HG03135 (cell line): ENCODE results near the gene PDGFC.

Source experiments
- ATAC-seq: cut with Tn5 transposase; IDR thresholded peaks from one replicate; pipeline ENCODE4 v1.9.1; 2021; ENCODE audit warnings: mild to moderate bottlenecking, moderate library complexity; ENCODE audit not compliant: unreplicated experiment

PDGFC gene

DNA sequence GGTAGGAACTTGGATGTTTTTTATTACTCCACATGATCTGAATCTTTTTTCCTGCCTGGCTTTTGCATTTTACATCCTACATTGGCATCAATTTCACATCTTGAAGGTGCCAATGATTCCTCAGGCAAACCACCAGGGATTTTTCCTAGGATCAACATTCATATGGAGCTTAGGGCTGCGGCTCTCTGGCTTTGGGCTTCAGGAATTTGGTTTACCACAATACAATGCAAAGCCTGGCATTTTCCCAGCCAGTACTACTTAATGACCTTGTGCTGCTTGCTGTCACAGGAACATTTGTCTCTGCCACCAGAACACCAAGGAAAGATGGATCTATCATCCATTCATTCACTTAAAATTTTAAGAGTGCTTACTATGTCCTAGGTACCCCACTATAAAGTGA is 180.7 kb downstream of the PDGFC start:
- no peak for ATAC-seq

DNA sequence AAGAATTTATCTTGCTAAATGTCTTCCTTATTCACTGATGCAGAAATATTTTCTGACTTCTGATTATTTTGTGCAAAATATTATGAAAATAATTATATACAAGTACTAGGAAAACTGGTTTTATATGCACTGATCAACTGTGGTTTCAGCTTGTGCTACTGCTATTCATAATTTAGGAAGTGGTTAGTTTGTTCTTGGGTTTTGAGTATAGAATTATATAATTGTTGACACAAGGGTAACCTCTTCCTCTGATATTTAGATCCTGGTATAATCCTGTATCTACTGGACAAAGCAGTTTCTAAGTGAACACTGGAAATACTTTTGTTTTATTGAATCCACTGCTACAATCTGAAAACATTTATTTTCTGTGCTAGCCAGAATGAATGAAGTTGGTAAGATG is 182.8 kb downstream of the PDGFC start:
- no peak for ATAC-seq

DNA sequence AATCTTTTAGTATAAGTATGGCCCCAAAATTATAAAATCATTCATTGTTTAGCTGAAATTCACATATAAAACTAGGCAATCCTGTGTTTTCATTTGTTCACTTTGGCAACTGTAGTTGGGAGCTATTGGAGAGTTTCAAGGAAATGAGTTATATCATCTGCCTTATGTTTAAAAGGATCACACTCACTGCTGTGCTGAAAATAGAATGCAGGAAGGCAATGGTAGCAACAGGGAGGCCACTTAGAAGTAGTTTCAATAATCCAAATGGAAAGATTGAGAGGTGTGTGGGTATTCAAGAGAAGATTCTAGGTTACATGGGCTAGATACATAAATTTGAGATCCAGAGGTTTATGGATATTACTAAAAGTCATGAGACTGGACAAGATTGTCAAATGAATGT is 184.9 kb downstream of the PDGFC start:
- no peak for ATAC-seq

DNA sequence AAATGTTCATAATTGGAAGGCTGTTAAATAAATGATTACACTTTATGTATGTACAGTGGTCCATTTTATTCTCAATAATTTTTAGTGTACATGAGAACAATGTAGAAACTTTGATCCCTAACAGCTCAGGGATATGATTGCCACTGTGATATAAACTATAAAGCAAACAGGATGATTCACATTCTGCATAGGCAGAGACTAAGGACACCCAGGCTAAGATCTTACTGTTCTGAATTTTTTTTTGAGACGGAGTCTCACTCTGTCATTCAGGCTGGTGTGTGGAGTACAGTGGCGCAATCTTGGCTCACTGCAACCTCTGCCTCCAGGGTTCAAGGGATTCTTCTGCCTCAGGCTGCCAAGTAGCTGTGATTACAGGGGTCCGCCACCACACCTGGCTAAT is 186.6 kb downstream of the PDGFC start:
- ATAC-seq, result no peak

DNA sequence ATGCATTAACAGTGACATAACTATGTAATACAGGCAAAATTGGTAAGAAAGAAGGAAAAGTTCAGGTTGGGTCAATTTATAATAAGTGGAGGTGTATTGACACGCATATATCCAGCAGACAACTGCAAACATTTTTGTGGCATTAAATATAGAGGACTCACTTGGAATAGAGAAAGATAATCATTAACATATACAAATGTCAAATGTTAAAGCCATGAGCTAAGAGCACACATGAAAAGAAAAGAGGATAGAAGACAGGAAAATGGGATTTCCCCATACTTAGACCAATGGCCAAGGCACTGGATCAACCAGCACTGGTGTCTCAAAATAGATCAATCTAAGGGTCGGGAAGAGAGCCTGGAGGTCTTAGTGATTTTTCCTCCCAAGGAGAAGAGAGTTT is 187.6 kb downstream of the PDGFC start:
- ATAC-seq, result no peak

DNA sequence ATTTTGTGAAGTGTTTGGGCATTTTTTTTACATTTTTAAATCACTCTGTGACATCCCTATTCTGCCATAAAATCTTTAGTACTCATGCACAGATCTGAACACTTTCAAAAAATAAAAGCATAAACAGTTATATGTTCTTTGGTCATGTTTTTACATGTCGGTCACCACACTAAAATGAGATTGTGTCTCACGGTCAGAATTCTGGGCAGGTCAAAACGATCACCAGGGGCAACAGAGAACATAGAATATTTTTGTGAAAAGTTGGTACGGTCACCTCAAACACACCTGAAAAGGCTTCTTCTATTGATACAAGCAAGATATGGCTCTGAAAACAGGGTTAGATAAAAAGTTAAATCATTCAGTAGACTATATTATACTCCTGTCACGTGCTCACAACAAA is 189.1 kb downstream of the PDGFC start:
- no peak for ATAC-seq

DNA sequence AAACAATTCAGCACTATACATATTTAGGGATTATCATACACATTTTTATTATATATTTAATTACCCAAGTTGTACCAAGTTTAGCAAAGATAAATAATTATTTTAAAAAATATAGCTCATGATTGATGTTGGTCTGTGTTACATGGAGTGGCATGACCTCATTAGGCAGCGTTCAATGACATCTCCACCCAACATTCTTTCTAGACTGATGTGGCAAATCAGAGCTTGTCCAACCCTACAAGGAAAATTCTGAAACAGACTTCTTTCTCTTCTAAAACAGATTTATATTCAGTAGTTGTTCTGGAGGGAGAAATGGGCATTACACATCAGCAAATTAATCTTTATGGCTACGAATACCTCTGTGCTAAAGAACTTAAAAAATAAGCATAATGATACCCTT is 189.7 kb downstream of the PDGFC start:
- ATAC-seq, result no peak

DNA sequence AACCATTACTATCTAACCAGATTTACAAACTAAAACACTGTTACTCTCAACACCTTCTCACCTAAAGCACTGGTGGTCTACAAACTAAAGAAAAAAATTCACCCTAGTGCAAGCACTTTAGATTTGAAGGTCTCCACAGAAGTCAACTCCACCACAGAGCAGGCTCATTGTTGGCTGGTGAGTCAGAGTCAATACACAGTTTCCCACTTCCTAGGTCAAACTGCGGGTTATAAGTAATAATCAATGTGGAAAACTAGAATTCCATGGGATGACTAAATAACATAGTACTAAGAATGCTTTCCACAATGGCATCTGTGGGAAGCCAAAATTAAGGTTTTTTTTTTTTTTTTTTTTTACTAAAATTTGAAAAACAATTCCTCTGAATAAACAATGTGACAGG is 191.8 kb downstream of the PDGFC start:
- ATAC-seq, result no peak

DNA sequence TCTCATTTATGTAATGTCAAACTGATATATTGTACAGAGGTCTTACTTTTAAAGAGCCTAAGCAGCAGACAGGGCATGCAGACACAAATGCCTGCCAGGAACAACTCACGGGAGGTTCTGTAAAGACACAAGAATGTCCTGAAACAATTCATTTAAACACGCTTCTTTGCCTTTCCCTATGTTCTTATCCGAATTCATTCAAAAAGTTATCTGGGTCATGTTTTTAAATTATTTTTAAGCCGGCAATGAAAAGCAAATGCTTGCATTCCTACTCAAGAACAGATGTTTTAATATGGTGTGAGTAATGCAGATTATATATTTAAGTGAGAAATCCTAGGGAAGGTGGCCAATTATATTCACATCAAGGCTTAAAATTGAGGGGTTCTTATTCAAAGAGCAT is 192.6 kb downstream of the PDGFC start:
- ATAC-seq, result no peak

DNA sequence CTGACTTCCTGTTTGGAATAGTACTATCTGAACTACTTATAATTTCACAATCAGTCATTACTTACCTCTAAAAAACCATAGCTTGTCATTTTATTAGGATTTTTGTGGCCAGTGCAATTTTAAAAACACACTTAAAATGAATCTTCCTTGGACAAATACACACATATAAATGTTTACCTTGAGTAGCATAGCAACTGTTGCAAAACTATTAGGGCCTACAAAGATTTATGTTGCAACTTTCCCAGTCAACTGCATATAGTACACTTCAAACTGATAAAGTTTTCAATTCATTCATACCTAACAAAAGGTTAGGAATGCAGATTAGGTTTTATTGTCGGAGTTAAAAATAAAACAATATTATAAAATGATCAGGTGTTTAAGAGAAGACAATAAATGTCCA is 193.0 kb downstream of the PDGFC start:
- ATAC-seq, result no peak

DNA sequence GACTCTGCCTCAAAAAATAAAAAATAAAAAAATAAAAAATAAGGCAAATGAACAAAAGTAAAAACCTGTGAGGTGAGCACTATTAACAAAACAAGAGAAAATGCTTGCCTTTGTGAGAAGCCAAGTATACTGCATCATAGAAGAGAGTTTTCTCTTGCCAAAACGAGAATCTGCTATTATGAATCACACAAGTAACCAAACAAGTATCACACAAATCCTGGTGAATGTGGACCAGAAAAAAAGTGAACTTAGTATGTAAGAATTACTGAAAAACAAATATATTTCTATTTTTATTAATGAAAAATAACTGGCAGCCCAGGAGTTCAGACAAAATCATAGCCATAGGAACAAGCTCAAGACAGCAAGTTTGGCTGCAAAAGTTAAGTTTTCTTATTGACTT is 193.5 kb downstream of the PDGFC start:
- no peak for ATAC-seq

DNA sequence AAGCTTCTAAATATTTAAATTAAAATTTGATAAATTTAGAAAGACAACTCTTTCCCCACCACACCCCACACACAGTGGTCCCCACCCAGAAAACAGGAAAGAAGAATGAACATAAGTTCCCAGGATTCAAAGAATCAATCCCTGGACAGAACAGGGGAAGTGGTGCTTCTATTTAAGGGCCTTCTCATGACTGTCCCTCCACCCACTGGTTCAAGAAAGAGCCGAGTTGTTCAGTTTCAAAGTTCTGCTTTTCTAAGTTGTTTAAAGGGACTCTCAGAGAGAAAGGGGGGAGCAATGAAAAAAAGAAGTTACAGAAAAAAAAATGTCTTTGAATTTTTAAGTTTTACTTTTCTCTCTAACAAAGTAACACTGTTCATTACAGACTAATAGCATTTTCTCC is 195.8 kb downstream of the PDGFC start:
- ATAC-seq, result no peak

DNA sequence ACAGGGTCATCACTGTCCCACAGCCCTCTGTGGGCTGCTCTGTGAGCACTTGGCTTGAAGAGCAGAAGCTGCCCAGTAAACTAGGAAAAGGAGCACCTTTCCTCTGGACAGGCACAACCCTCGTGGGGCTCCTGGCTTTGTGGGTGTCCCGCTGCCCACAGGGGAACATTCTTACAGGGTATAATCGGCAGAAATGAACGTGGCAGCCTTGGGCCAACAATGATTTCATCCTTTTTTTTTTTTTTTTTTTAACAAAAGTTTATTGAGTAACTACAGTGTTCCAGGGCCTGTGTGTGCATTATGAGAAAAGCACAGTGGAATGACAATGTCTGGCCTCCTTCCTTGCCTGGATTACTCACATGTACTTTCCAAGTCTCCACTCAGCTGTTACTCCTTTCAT is 197.2 kb downstream of the PDGFC start:
- ATAC-seq, result no peak

DNA sequence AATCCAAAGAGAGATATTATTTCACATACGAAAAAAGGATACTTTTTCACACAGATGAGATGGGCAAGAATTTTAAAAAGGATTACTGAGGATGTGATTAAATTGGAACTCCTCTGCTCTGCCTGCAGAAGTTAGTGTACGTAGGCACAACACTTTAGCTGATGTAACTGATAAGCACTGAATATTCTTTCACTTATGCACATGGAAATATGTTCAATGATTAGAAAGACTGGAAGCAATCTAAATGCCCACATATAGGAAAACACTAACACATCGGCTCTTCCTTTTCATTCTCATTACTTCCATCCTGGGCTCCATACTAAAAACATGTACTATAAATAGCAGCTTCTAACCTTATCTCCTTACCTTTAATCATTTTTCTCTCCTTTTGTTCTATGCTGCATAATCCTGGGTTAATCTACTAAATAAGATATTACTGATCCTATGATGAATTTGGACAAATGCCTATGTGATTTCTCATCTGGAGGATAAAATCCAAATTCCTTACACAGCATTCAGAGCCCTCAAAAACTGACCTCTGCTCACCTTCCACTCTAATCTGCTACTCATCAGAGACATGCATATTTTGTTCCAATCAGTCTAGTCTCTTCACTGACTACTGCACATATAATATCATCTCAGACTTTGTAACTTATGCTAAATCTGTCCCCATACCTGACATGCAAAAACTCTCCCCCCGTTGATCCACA is 197.8 kb downstream of the PDGFC start:
- no peak for ATAC-seq

DNA sequence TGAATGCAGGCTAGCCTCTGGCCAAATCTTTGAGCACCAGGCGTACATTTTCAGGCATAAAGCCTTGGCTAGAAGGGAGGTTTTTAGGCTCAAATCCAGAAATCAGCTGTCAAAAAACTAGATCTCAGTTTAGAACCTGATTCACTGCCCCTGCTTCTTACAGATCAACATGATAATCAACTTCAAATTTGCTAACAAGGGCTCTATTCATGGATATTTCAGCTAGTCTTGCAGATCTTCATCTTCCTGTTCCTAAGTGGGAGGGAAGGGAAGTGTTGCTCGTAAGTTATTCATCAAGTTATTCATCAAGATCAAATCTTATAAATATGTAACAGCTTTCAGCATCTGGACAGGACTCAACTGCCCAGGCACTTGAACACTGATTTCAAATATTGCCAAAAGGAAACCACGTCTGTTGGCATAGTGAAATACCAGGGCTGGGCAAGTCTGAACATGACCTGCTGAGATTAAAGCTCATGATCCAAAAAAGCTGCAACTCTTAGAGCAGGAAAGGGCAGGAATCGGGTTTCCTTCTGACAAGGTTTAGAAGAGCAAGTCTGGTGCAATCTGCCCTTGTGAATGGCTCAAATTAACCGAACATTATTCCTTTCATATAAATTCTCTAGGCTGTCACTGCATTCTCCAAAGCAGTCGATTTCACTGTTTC is 200.3 kb downstream of the PDGFC start:
- ATAC-seq, result no peak

DNA sequence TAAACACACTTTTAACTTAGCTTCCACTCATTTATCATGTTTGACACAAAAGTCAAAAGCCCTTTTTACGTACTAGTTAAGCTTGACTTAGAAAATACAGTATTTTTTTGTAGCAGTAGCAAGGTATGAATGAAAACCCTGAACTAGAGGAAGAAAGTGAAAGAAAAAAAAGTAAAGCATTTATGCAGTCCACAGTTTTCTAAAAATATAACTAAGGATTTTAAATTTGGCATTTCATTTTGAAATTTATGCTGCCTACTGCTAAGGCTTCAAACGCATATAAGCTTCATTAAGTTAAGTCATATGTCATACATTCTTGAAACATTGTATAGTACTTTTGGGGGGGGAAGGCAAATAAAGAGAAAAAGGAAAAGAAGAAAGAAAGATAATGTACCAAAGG is 201.5 kb downstream of the PDGFC start:
- ATAC-seq, result no peak

DNA sequence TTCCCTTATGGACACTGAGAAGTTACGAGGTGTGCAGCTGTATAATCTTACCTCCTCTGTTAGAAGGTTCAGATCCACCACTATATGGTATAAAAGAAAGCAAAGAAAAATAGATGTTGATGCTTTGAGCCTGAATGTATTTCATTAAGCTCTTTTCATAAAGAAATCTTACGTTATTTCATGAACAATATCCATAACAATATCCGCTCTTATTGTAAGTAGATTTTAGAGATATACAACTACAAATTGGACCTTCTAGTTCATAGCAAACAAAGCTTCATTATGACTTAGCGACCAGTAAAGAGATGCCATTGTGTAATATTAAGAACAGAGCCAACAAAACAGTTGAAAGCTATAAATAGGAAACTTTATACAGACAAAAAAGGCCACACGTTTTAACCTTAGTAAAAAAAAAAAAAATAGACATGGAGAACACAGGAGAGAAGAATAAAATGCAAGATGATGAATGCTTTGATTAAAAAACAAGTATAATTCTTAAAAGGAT is 203.6 kb downstream of the PDGFC start:
- ATAC-seq, result no peak

DNA sequence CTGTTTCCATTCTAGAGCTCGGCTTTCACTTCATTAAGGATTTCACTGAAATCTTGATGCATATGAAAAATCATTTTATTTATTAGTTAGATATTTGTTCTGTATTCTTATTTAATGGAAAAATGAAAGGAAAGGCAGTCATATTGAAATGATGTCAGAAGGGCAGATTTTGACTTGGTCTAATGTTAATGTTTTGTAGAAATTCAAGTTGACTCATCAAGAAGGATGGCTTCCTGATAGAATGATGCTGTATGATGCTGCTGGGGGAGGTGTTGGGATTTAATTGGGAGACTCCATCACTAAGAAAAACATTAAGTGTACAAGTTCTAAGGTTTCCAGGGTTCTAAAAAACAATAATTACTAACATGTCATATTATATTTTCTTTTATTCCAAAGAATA is 204.8 kb downstream of the PDGFC start:
- ATAC-seq, result no peak

DNA sequence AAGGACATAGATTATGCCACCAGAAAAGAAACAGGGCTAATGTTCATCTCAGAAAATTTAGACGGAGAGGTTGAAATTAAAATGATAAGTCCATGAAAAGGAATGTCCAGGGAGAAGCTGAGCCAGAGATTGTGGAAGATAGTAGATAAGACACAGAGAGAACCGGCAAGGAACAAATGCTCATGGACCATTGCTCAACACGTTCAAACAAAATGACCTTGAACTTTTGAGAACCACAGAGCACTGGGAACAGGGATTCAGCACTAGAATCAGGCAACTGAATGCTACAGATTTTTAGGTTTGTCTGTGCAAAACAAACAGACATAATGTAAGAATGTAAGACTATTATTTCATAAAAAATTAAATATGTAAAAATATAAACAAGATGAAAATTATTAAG is 206.3 kb downstream of the PDGFC start:
- ATAC-seq, result no peak

DNA sequence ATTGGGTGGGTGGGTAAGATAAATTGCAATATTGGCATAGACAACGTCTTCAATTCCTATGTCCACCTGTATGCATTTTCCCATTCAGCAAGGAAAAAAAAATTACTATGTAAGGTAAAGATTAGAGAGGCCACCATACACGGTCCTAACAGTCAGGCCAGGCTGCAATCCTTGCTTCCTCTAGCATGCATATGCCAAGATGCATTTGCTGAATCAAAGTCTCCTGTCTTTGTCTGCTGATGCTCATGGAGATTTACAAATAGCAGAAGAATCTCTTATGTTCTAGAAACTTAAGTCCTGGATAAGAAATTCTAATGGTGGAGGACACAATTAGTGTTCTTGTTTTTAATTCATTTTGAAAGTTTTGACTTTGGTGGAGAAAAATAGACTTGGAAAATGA is 206.8 kb downstream of the PDGFC start:
- ATAC-seq, result no peak

DNA sequence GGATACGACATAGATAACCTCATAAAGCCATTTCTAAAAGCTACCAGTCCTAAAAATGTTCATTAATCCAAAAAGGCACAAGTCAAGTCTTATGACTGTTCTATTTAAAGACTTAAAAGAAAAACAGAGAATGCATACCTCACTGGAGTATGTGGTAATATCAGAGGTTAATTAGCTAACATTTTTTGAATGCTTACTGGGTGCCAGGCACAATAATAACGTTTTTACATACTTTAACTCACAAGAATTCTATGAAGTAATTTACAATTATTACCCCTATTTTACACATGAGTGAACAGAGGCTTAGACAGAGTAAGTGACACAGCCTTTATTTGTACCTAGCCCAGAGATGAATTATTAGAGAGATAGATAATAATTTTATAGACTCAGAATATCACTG is 207.5 kb downstream of the PDGFC start:
- no peak for ATAC-seq

DNA sequence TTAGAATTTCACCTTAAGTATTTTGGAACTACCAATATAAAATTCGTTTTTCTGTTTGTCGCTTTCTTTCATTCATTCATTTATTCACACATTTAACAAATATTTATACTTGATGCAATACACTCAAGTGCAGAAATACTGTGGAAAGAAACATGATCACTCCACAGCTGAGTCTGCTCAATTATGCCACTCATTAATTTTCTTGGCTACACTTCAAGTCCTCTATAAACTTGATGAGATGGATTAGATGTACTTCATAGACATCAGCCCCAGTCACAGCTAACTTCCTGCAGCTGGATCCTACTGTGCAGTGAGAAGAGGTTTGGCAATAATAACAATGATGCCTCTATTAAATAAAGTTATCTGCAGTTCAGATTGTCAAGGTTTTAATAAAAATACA is 208.1 kb downstream of the PDGFC start:
- ATAC-seq, result no peak

DNA sequence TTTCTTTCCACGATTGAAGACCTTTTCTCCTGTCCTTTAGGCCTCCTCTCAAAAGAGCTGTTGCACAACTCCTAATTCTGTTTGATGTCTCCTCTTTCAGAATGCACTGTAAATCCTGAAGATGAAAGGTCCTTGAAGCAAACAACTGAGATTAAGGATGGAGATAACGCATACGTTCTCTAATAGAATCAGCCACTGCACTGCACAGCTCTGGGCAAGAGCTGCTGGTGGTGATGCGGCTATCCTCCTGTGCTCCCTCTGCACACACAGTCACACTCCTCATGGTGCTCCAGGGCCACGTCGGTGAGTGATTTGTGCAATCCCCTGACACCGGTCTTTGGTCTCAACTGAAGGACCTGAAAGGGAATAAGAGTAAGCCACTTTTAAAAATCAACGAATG is 208.7 kb downstream of the PDGFC start:
- ATAC-seq, result no peak
